ENCODE data around the gene CETN2.
A peak's percentile ranks its signal among the peaks of the same experiment; 100 is the strongest.
"Not testable (repeated sequence)": the region's sequence is repeated elsewhere in the genome, so short reads cannot be mapped to it uniquely, and the experiment has no call there.

The CETN2 gene

GRCh38 chrX:152830312-152831305 lies at the start of gene CETN2, which contains the start of gene NSDHL:
TSS of gene CETN2 (minus strand) at chrX:152830757. CDS start at chrX:152830710, 47 bp downstream.
TSS of gene NSDHL (plus strand) at chrX:152831063. CDS start at chrX:152846325, 15,262 bp downstream.
- DNase-seq: peak; percentile 61 to 82

DNA sequence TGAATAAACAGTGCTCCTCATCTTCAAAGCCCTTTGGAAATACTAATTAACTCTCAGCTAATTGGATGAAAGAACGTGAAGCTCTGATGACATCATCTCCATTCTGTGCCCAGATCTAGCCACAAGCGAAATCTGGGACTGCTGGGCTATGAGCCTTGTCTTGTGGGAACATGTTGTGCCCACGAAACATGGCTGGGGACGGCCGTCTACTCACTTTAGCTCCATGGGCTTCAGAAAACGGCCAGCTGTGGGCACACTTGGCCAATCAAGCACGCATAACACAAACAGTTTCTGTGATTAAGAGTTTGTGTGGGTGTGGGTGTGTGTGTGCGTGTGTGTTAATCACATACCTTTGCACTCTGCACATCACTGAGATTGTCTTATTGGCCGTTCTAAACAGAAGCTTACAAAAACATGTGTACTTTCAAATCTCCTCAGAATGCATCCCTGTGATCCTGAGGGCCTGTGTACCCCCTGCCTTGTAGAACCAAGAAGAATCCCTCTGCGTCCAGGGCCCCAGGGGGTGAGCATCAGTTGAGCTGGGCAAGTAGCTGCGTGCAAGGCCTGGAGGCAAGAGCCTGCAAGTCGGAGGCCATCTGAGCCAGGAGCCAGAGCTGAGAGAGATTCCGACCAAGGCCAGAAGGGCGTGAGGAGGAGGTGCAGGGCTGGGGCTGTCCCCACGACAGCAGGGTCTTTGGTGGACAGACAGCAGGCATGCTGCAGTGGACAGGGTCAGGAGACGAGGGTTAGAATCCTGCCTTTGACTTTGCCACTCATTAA lies 48.6 kb upstream of the CETN2 start:
- DNase-seq: no peak

DNA sequence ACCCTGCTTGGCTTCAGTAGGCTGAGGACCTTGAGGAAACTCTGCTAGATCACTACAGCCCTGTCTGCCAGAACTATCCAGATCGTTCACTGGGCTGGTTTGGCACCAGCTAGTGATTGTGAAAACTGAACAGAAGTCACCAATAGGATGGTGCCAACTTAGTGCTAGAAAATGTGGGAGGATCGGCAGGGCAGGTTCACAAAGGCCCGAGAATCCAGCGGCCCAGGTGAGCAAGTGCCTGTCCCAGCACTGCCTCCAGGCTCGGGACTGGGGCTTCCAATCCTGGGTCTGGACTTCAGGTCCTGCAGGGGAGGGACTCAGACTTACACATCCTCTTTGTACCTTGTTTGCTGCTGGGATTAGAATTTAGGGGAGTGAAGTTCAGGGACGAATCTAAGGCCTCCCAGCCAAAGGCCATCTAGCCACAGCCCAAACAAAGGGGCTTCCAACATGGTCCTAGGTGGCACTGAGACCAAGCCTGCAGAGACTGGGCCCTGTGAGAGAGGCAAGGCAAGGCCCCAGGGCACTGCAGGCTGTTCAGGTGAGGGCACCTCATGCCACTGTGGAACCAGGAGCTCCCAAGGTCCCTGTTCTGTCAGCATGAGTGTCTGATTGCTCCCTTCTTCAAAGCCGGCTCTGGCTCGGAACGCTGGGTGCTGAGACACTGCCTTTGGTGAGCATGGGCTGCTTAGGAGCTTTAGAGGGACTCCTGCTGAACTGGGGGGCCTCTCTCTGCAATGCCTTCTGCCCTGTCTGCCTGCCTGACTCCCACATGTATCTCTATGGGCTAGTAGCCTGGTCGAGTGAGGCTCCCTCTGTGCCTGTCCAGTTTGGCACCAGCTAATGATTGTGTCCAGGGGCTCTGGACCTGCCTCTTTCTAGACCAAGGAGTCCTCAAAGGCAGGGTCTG lies 46.6 kb upstream of the CETN2 start:
- no peak for DNase-seq

DNA sequence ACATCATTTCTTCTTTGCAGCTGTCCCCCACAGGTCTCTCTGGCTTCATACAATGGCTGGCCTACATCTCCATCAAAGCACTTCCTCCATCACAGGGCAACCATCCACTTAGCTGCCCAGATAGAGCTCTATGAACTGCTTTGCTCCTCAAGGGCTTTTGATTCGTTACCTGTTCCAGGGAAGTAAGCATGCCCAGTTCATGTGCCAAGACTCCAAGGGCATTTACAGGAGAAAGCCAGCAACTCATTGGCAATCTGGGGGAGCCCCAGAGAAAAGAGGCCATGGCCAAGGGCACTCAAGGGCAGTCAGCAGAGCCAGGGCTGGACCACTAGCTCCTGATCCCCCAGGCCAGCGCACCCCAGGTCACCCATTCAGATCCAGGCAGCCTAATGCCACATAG lies 42.8 kb upstream of the CETN2 start:
- DNase-seq: no peak

DNA sequence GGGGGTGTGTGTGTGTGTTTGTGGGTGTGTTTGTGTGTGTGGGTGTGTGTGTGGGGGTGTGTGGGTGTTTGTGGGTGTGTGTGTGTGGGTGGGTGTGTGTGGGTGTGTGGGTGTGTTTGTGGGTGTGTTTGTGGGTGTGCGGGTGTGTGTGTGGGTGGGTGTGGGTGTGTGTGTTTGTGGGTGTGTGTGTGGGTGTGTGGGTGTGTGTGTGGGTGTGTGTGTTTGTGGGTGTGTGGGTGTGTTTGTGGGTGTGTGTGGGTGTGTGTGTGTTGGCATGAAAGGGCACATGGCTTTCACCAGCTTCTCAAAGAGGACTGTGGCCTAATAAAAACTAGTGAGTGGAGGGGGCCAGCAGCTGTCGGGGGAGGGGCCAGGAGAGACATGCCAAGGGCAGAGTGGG lies 42.0 kb upstream of the CETN2 start:
- no peak for DNase-seq

DNA sequence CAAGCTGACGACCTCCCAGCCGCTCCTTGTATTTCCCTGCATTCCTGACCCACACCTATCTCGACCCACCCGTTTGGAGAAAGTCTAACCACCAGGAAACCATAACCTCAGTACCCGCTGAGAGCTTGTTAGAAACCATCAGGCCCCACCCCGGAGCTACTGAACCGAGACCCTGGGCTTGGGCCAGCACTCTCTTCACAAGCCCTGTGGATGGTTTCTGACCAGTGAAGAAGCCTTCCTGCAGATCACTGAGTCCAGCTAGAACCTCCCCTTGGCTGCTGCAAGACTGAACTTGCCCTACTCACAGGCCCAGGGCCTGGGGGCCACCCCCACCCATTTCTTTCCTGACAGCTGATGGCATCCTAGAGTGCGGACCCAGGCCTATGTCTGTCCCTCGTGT lies 40.7 kb upstream of the CETN2 start:
- no peak for DNase-seq

DNA sequence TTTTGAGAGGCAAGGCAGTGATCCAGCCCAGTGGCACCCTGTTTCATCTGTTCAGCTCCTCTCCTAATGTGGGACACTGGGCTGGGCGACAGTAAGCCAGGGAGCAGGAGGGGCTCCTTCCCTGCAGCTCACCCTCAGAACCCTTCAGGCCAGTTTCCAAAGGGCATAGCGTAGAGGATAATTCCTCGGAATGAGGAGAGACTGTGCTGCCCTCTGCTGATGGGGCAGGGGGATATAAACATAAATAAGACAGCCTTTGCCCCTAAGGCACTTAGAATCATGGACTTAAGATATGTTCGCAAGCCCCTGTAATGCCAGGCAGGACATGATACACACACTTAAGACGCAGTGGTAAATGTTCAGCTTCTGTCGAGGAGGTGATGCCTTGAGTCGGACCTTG lies 39.4 kb upstream of the CETN2 start:
- DNase-seq: no peak

DNA sequence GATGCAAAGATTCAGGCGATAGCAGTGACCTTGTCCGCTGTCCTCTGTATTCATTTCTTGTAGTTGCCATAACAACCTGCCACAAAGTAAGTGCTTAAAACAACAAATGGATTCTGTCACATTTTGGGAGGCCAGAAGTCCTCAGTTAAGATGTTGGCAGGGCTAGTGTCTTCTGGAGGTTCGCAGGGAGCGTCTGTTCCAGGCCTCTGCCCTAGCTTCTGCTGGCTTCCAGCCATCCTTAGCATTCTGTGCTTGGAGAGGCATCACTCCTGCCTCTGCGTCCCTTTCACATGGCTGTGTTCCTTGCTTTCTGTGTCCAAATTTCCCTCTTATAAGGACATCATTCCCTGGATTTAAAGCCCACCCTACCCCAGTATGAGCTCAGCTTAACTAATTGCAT lies 35.8 kb upstream of the CETN2 start:
- no peak for DNase-seq

- no peak for DNase-seq
Measured at GRCh38 chrX:152865232-152865920, 34.8 kb upstream of the CETN2 start.

DNA sequence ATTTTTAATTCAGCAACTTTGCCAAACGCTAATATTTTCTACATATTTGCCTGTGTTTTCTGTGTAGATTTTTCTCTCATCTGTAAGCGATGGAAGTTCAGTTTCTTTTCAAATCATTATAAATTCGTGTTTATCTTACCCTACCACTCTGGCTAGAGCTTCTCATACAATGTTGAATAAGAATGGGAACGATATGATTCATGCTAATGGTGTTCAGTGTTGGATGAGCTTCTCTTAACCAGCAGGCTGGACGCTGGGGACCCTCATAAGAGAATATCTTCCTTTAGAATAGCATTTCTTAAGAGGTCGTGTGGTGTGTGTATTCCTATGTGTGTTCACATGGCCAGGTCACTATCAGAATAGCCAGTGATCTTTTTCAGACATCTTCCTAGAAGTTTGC lies 31.3 kb upstream of the CETN2 start:
- DNase-seq: no peak

DNA sequence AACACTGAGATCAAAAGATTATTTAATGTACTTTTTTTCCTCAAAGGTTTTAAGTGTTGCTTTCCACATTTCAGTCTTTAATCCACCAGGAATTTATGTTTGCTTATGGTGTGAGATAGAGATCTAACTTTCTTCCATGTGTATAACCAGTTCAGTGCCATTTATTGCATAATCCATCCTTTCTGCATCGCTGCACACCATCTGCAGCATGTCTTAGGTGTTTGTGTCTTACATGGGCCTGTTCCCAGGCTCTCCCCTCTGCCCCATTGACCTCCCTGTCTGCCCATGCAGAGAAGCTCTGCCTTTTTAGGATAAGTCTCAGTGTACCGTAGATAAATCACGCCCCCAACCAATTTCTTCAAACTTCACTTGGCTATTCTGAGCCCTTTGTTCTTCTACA lies 30.6 kb upstream of the CETN2 start:
- no peak for DNase-seq

DNA sequence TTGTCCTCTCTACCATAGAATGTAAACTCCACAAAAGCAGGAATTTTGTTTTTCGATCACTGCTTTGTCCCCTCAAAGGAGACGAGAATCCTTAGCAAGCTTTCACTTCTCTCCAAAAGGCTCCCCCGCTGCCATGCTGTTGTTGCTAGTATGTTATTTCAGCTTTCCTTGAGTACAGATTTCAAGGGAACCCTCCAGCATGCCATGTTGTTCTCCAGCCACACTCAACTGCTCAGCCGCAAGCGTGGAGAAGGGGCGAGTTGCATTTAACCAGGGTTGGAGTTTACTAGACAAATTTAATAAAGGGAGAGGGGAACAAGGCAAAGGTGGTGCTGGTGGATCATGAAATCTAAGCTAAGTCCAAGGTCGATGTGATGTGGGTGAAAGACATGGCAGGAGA lies 23.4 kb upstream of the CETN2 start:
- no peak for DNase-seq

- no peak for DNase-seq
Measured at GRCh38 chrX:152850465-152850864, 19.9 kb upstream of the CETN2 start.

DNA sequence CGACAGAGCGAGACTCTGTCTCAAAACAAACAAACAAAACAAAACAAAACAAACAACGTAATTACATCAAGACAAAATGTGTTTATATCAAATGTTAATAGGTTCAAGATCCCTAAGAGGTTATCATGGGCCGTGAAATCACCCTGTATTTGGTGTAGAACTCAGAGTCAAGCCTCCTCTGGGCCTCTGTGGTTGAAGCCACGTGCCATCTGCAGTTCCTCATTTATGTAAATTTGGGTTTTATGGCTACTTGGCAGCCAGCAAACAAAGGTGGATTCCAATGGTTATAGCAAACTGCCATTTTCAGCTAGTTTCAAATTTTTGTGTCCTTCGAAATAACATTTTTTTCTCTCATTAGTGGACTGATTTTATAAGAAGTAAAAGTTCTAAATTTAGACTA lies 16.7 kb upstream of the CETN2 start:
- no peak for DNase-seq

DNA sequence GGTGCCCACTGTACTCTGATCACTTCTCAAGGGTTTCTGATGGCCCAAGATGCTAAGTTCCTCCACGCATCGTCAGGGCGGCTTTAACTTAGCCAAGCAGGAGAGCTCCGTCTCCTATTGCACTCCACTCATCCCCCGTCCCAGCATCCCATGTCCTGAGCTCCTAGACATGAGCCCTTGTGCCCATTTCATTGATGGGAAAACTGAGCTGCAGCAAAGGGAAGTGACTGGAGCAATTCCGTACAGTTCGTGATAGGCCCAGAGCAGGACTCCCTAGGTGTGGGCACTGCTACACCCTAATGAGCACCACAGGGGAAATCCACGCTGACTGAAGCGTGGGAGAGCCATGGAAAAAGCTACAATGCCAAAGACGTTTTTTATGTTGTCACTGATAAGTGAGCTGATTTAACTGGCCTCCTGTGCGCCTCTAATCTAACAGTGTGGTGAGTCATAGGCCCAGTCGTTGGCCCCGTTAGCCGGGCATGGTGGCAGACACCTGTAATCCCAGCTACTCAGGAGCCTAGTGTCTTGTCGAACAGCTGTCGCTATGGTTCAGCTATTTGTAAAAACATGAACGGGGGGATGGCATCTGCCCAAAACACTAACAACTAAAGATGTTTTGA lies 15.2 kb upstream of the CETN2 start:
- no peak for DNase-seq

DNA sequence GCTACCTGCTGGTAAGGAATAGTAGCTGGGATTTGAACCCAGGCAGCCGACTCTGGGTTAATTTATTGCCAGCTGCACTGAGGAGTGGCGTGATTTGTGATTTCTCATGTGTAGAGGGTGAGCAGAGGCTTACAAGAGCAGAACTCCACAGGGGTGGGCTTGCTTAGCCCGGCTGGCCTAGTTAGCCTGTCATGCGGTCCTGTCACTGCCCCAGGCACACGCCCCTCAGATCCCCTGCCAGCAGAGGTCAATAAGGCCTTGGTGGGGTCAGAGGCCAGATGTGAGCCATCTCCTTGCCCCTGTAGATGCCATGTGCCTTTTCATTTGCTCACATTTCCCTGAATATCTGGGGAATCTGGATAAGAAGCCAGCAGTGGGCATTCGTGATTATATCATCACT lies 13.7 kb upstream of the CETN2 start:
- no peak for DNase-seq

DNA sequence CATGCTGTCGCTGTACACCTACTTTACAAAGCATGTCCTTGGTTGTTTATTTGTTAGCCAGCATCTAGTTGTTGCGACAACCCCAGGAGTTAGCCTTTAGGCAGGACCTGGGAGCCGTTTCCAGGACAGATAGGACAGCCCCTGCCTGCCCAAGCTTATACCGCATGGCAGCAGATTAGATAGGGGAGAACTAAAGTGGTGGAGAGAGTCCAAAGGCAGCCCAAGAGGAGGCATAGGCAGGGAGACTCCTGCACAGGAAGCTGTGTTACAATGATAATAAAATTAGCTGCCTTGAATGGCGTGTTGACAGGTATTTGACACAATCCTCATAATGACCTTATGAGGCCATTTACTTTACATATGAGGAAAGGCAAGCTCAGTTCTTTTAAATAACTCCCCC lies 13.3 kb upstream of the CETN2 start:
- no peak for DNase-seq

GRCh38 chrX:152842772-152843338 lies 12.3 kb upstream of the CETN2 start:
- no peak for DNase-seq

GRCh38 chrX:152835470-152835869 lies 4.9 kb upstream of the CETN2 start:
- DNase-seq: not testable (repeated sequence)

- DNase-seq: no peak
Measured at GRCh38 chrX:152833378-152833777, 2.8 kb upstream of the CETN2 start.

DNA sequence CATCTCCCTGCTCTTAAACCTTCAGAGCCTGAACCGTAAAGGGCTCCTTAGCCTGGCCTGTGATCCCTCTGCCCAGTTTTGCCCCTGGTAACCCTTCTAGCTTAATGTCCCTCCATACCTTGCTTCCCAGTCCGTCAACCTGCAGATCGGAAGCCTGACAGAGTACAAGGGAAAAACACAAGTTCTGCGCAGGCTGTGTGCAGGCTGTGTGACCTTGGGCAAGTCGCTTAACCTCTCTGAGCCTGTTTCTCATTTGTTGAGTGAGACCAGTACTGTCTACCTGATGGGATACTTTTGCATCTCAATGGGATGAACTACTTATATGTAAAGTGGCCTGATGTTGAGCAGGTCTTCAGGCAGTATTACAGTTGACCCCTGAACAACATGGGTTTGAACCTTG lies 2.0 kb upstream of the CETN2 start:
- DNase-seq: no peak

Data from bone marrow (tissue), 2 donors.